ENCODE data around the gene PLS3. TPM values are rescaled to one million over a fixed set of nuclear protein-coding genes. Genes with fewer than 3 reads are reported as not detected.

PLS3 gene
- total RNA-seq, 1 donor from 2014 or later = 212 TPM

DNA sequence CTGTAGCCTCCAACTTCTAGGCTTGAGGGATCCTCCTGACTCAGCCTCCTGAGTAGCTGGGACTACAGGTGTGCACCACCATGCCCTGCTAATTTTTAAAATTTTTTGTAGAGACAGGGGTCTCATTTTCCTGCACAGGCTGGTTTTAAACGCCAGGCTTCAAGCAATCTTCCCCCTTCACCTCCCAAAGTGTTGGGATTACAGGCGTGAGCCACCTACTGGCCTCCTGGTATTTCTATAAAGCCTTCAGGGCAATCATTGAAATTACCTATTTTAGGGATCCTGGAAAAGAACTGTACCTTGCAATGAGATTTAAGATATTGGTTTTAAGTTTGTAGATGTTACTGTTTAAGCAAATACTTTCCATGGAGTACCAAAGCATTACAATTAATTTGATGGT is 13.5 kb upstream of the PLS3 start:
- no peak for DNase-seq
- Histone ChIP-seq H3K36me3 (no peaks in the 10 kb centered on the region), H3K4me1 (no peaks in the 10 kb centered on the region), H3K4me3 (no peak overlapping the region), H3K27me3 (no peaks in the 10 kb centered on the region), H3K27ac (no peak overlapping the region), H3K9me3 (no peaks in the 10 kb centered on the region)
- TF ChIP-seq, protein P1, sequence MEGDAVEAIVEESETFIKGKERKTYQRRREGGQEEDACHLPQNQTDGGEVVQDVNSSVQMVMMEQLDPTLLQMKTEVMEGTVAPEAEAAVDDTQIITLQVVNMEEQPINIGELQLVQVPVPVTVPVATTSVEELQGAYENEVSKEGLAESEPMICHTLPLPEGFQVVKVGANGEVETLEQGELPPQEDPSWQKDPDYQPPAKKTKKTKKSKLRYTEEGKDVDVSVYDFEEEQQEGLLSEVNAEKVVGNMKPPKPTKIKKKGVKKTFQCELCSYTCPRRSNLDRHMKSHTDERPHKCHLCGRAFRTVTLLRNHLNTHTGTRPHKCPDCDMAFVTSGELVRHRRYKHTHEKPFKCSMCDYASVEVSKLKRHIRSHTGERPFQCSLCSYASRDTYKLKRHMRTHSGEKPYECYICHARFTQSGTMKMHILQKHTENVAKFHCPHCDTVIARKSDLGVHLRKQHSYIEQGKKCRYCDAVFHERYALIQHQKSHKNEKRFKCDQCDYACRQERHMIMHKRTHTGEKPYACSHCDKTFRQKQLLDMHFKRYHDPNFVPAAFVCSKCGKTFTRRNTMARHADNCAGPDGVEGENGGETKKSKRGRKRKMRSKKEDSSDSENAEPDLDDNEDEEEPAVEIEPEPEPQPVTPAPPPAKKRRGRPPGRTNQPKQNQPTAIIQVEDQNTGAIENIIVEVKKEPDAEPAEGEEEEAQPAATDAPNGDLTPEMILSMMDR (IDR thresholded peaks at IDR 0.05) = no peak
- ATAC-seq = no peak
- intact Hi-C loops (cut with DNase I) = no loop called here

DNA sequence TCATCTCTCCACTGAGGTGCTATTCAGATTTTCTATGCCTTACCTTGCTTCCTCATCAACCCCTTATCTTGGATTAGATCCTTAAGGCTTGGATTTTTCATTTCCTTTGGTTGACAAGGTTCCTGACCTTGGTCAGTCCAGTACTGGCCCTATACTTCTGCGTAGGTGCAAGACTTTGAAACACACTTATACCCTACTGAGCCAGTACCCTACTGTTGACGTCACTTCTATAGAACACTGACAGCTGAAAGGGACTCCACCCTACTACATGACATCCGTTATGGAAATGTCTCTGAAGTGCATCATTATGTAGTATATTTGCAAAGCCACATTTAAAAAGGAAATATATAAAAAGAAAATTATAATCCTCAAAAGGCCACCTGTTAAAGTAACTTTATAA is 12.0 kb upstream of the PLS3 start:
- intact Hi-C loops (cut with DNase I) = no loop called here
- Histone ChIP-seq H3K9me3 (no peaks in the 10 kb centered on the region), H3K4me1 (no peaks in the 10 kb centered on the region), H3K27me3 (no peaks in the 10 kb centered on the region), H3K27ac (no peak overlapping the region), H3K4me3 (no peak overlapping the region), H3K36me3 (no peaks in the 10 kb centered on the region)
- ATAC-seq (no peak), DNase-seq (no peak)
- TF ChIP-seq, protein P1 (IDR thresholded peaks at IDR 0.05) = no peak

DNA sequence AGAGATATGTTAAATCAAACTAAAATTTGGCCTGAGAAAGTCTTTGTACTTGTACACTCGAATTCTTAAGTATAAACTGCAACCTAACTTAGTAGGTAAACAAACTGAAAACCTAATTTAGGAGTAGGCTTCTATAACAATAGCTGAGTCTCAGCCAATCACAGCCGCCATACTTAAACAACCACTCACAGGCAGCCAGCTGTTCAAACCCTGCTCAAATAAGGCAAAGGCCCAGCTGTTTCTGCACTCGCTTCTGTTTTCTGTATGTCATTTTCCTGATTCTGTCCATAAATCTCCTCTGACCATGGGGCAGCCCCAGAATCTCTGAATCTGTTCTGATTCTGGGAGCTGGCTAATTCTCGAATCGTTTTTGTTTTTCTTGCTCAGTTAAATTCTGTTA is 7.8 kb upstream of the PLS3 start:
- no peaks in the 10 kb centered on the region for H3K27me3 ChIP-seq
- no peak overlapping the region for H3K4me3 ChIP-seq
- intact Hi-C loops (cut with DNase I) = no loop called here
- TF ChIP-seq, protein P1 (IDR thresholded peaks at IDR 0.05) = no peak
- no peak overlapping the region for H3K27ac ChIP-seq
- no peaks in the 10 kb centered on the region for H3K36me3 ChIP-seq
- DNase-seq = no peak
- no peak for ATAC-seq
- no peaks in the 10 kb centered on the region for H3K4me1 ChIP-seq
- H3K9me3 ChIP-seq = no peaks in the 10 kb centered on the region

DNA sequence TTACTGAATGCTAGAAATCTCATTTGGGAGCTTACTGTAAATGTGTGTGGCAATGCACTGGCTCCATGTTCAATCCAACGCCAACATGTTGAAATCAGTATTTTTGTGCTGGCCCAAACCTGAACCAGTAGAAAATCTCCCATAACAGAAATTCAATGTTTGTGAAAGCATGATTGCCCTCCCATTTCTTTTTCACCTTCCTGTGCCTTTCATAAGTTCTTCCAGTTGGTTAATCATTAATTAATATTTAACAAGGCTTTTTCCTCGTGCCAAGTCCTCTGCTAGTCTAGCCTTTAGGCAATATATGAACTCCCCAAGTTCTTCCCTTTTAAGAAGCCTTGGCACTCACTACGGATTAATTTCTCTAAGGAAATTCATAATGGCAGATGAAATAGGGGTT is 1.3 kb upstream of the PLS3 start:
- Histone ChIP-seq H3K36me3 (no peaks in the 10 kb centered on the region), H3K9me3 (no peaks in the 10 kb centered on the region), H3K27me3 (no peaks in the 10 kb centered on the region), H3K4me1 (no peaks in the 10 kb centered on the region), H3K4me3 (no peak overlapping the region), H3K27ac (peak overlapping the region; percentile 89)
- intact Hi-C loops (cut with DNase I) = no loop called here
- TF ChIP-seq, protein P1 (IDR thresholded peaks at IDR 0.05) = no peak
- no peak for DNase-seq
- ATAC-seq = no peak

DNA sequence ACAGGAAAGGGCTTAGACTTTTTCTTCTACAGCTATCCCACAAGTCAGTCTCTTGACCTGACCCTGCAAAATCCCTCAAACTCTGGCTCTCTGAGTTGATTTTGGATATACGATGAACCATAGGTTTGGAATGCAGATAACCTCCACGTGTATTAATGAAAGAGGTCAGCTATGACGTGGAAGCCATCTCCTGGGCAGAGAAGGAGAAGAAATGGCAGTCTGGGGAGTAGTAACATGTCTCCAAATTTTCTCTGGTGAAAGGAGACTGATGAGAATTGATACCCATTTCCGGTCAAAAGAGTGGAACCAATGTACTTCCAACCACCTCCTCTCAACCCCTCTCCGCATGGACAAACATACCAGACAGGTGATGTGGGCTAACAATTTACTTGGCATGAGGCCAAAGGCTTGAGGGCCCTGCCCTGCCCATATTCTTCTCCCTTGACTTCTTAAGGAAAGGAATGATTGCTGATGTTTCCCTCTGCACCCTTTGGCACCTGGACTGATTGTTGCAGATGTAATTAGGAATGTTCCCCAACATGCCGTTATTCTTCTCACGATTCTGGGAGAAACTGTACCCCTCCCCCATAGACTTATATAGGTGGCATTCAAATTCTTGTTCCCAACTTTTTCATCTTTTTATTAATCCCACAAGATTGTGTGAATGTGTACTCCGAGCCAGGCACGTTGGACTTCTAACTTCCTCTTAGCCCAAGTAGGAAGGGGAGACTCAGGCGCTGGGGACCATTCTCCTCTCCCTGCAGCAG is 580 bp upstream of the PLS3 start:
- H3K4me1 ChIP-seq = no peaks in the 10 kb centered on the region
- H3K27ac ChIP-seq = peak overlapping the region; percentile 89
- peak overlapping the region; percentile 60 for H3K4me3 ChIP-seq
- intact Hi-C loops (cut with DNase I) = no loop called here
- DNase-seq (no peak), ATAC-seq (peak; percentile 63)
- H3K36me3 ChIP-seq = no peaks in the 10 kb centered on the region
- no peaks in the 10 kb centered on the region for H3K9me3 ChIP-seq
- no peaks in the 10 kb centered on the region for H3K27me3 ChIP-seq
- TF ChIP-seq, protein P1 (IDR thresholded peaks at IDR 0.05) = no peak
